K562 (cell line): ENCODE results near the gene EEF2K. TPM values are rescaled to one million over a fixed set of nuclear protein-coding genes. Genes with fewer than 3 reads are reported as not detected.

ENCODE experiments used
- ATAC-seq: fragments of 200-7000 bp; cut with Tn5 transposase; 3 replicates; pipeline ENCODE4 v1.9.1; 2020; ENCODE audit warnings: moderate library complexity
- BruUV-seq: library from RNA; stranded (reverse); fragments of 400-500 nt; replicated peaks from 2 replicates; lab custom pipeline; 2021; lab: Mats Ljungman, UMichigan
- CTCF ChIA-PET: fragments of 300-600 bp; formaldehyde crosslinking; extraction: SDS; loops from one replicate; lab custom pipeline; 2021; ENCODE audit warnings: low intra/inter-chr PET ratio; lab: Yijun Ruan, JAX
- POLR2A ChIA-PET: fragments of 300-600, 350-650 bp; sonication (Branson Sonifier 250); formaldehyde crosslinking; extraction: SDS; loops from one replicate; lab custom pipeline; 2021; ENCODE audit warnings: antibody characterized with exemption, inconsistent platforms; lab: Yijun Ruan, JAX
- DNase-seq, 4 experiments: peaks; one replicate each; pipeline versions ENCODE4 v3.0.0 to v3.0.0-alpha.2; 2011 to 2018; ENCODE audit warnings: low spot score in 3 of 4, mixed read lengths in 3 of 4; ENCODE audit errors: extremely low read depth in 1 of 4
- FAIRE-seq: peaks from 2 replicates; lab custom pipeline; 2011; peaks lifted over from hg19 to GRCh38; lab: Jason Lieb, UNC
- H2AFZ ChIP-seq: 2 replicates; pipeline ENCODE4 v1.6.0; 2011; ENCODE audit warnings: low read depth, low read length, control low read depth, inconsistent platforms
- H3K27ac ChIP-seq: fragments of 200-600 bp; 3 replicates; pipeline ENCODE4 v1.8.0; 2011; ENCODE audit warnings: low read depth, mild to moderate bottlenecking, control low read depth, inconsistent platforms, low read length, moderate library complexity, mixed read lengths; ENCODE audit errors: extremely low read depth
- H3K27me3 ChIP-seq, 2 experiments: fragments of 300-600 bp in 1 of 2; 2 replicates in 1 of 2; 3 replicates in 1 of 2; pipeline versions ENCODE4 v1.6.0 to v1.8.0; 2011; ENCODE audit warnings: inconsistent platforms in 2 of 2, low read length in 2 of 2, mild to moderate bottlenecking in 1 of 2, mixed read lengths in 1 of 2, moderate library complexity in 1 of 2; ENCODE audit not compliant: control insufficient read depth in 2 of 2, insufficient read depth in 2 of 2
- H3K36me3 ChIP-seq: fragments of 300-600 bp; 3 replicates; pipeline ENCODE4 v1.8.0; 2011; ENCODE audit warnings: mild to moderate bottlenecking, low read length, inconsistent platforms; ENCODE audit not compliant: control insufficient read depth, insufficient read depth
- H3K4me1 ChIP-seq, 2 experiments: fragments of 200-600 bp in 1 of 2; replicated peaks in 1 of 2; 2 replicates in 1 of 2; 3 replicates in 1 of 2; pipeline versions ENCODE4 v1.5.1 to v1.8.0; 2011; ENCODE audit warnings: inconsistent platforms in 2 of 2, low read length in 2 of 2, mild to moderate bottlenecking in 1 of 2, mixed read lengths in 1 of 2, moderate library complexity in 1 of 2; ENCODE audit not compliant: control insufficient read depth in 2 of 2, insufficient read depth in 2 of 2
- H3K4me2 ChIP-seq: 2 replicates; pipeline ENCODE4 v1.6.1; 2011; ENCODE audit warnings: low read length, control low read depth, inconsistent platforms, mixed read lengths; ENCODE audit not compliant: insufficient read depth
- H3K4me3 ChIP-seq: fragments of 200-600 bp; sonication (generic), shearing (Covaris generic); 2 replicates; pipeline ENCODE4 v1.5.1; 2016; ENCODE audit warnings: control low read depth, inconsistent platforms
- H3K79me2 ChIP-seq: fragments of 200-600 bp; 3 replicates; pipeline ENCODE4 v1.8.0; 2011; ENCODE audit warnings: low read length, inconsistent platforms; ENCODE audit not compliant: control insufficient read depth, insufficient read depth
- H3K9ac ChIP-seq, 2 experiments: 2 replicates each; pipeline versions ENCODE4 v1.6.0 to v1.6.1; 2011; ENCODE audit warnings: low read depth in 2 of 2, low read length in 2 of 2, control low read depth in 1 of 2, inconsistent platforms in 1 of 2, mild to moderate bottlenecking in 1 of 2, mixed read lengths in 1 of 2; ENCODE audit not compliant: insufficient read depth in 1 of 2
- H3K9me1 ChIP-seq: one replicate; pipeline ENCODE4 v1.6.0; 2011; ENCODE audit warnings: inconsistent platforms, mild to moderate bottlenecking, low read length, moderate library complexity; ENCODE audit not compliant: control insufficient read depth, insufficient read depth
- H3K9me3 ChIP-seq: replicated peaks from 2 replicates; pipeline ENCODE4 v1.5.1; 2011; ENCODE audit warnings: low read depth, low read length, inconsistent platforms; ENCODE audit not compliant: control insufficient read depth, insufficient read depth
- H4K20me1 ChIP-seq: replicated peaks from 2 replicates; pipeline ENCODE4 v1.6.1; 2011; ENCODE audit warnings: low read length, inconsistent platforms, mixed read lengths; ENCODE audit not compliant: control insufficient read depth, insufficient read depth
- CEBPB ChIP-seq: fragments of 450-650 bp; IDR thresholded peaks from 2 replicates; pipeline ENCODE4 v1.6.1; 2016; ENCODE audit warnings: missing genetic modification characterization, missing compliant biosample characterization
- CHD2 ChIP-seq: IDR thresholded peaks from 2 replicates; pipeline ENCODE4 v1.6.1; 2011; ENCODE audit warnings: low read depth, low read length
- GTF2F1 ChIP-seq: IDR thresholded peaks from 2 replicates; pipeline ENCODE4 v1.6.1; 2011; ENCODE audit warnings: low read depth, low read length, improper control_type of control experiment
- HDAC1 ChIP-seq, 2 experiments: fragments of 450-650 bp; IDR thresholded peaks; 2 replicates each; pipeline ENCODE4 v1.6.1; 2016 to 2017; ENCODE audit warnings: inconsistent platforms in 1 of 2, mild to moderate bottlenecking in 1 of 2, moderate library complexity in 1 of 2
- NEUROD1 ChIP-seq: fragments of 150-350 bp; IDR thresholded peaks from 2 replicates; pipeline ENCODE4 v1.6.1; 2014; ENCODE audit warnings: borderline replicate concordance, low read length, low read depth; ENCODE audit not compliant: partially characterized antibody
- SP1 ChIP-seq: sonication (generic); formaldehyde crosslinking; IDR thresholded peaks from 2 replicates; pipeline ENCODE4 v1.8.1; 2022; ENCODE audit warnings: mild to moderate bottlenecking, missing genetic modification reagents
- WGBS: fragments of 100-300 bp; shearing (Covaris generic); methylation state at CpG from one replicate; pipeline ENCODE4 v1.1.6; 2016; ENCODE audit warnings: low coverage, mixed read lengths; ENCODE audit not compliant: insufficient coverage; ENCODE audit errors: missing lambda C conversion rate; 5-methylcytosine and 5-hydroxymethylcytosine counted together
- in situ Hi-C: fragments of 300-500 bp; cut with MboI; formaldehyde crosslinking; loops from 4 replicates; pipeline ENCODE4 v1.15.0; 2018; ENCODE audit warnings: inconsistent platforms, mixed read lengths
- intact Hi-C: fragments of 100-400 bp; cut with micrococcal nuclease; formaldehyde crosslinking; loops from 2 replicates; pipeline ENCODE4 v1.14.2; 2022
- polyA plus RNA-seq, 8 experiments: library from polyadenylated mRNA; depleted of rRNA in 4 of 8; stranded (reverse) in 5 of 8; unstranded in 3 of 8; fragments of >200 nt; fragmentation: Nextera tagmentation in 2 of 8; fragmentation: Illumina TruSeq in 1 of 8; extraction: Ambion mirVana in 2 of 8; extraction: Trizol in 1 of 8; gene quantifications; 2 replicates each; pipeline versions ENCODE4 v1.2.1 to v1.2.3, GENCODE V29; 2011 to 2014; ENCODE audit warnings: inconsistent platforms in 1 of 8, missing spikeins in 1 of 8
- total RNA-seq, 7 experiments: library from RNA; depleted of rRNA in 6 of 7; stranded (reverse); fragments of >200 nt in 6 of 7; fragmentation: Illumina TruSeq in 2 of 7; extraction: Trizol in 2 of 7; gene quantifications; 2 replicates each; pipeline versions ENCODE4 v1.2.1 to v1.2.3, GENCODE V29; 2011 to 2021; ENCODE audit warnings: low replicate concordance in 1 of 7
- TF ChIP-seq, protein P1 (sequence below): fragments of 200-800 bp; sonication (Bioruptor generic); IDR thresholded peaks from 2 replicates; pipeline ENCODE4 v1.6.1; 2017; ENCODE audit warnings: missing genetic modification characterization, missing compliant biosample characterization
- TF ChIP-seq, protein P2 (sequence below): fragments of 200-600 bp; sonication (generic); IDR thresholded peaks from one replicate; pipeline ENCODE4 v1.6.1; 2012; ENCODE audit warnings: mild to moderate bottlenecking, low read depth, low read length, inconsistent platforms

The EEF2K gene
- total and polyA plus RNA-seq, 9 of the 15 experiments (the other 6 are each of a cell fraction or from before 2014, with no cell fraction given) = 3.0 to 35.2 (median 12.2) TPM

GRCh38 chr16:22282254-22282892 is 76.3 kb downstream of the EEF2K start (continued):
- TF ChIP-seq, protein P1, sequence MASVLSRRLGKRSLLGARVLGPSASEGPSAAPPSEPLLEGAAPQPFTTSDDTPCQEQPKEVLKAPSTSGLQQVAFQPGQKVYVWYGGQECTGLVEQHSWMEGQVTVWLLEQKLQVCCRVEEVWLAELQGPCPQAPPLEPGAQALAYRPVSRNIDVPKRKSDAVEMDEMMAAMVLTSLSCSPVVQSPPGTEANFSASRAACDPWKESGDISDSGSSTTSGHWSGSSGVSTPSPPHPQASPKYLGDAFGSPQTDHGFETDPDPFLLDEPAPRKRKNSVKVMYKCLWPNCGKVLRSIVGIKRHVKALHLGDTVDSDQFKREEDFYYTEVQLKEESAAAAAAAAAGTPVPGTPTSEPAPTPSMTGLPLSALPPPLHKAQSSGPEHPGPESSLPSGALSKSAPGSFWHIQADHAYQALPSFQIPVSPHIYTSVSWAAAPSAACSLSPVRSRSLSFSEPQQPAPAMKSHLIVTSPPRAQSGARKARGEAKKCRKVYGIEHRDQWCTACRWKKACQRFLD (CRISPR knock-in tag) = peak; percentile 76; the same call in 1 of the 2 replicates
- TF ChIP-seq SP1 = peak; percentile 77

DNA sequence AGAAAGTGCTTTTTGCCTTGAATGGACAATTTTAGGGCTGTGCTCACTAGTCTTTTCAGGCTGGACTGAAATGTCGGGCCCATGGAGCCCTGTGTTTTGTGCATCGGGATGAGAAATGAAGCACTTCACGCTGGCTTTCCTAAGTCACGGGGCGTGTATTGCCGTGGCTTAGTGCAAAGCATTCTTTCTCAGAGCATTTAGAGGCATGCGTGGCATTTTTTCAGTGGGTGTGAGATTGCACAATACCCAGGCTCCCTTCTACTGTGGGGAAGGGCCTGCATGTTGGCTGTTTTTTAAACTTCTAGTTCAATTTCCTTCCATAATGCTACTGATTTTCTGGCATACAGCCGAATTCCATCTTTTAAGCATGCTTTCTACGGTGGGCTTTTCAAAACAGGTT is 78.6 kb downstream of the EEF2K start:
- no peak for ATAC-seq
- H3K4me1 ChIP-seq = peaks cover 15 to 20% of the 10 kb centered on the region in 2 experiments; a peak in 4 of 5 replicates
- TF ChIP-seq GTF2F1 (no peak), HDAC1 (IDR thresholded peaks at IDR 0.05) (no peak), CEBPB (tag) (peak; percentile 84), CHD2 (no peak), NEUROD1 (no peak)
- TF ChIP-seq, protein P2, sequence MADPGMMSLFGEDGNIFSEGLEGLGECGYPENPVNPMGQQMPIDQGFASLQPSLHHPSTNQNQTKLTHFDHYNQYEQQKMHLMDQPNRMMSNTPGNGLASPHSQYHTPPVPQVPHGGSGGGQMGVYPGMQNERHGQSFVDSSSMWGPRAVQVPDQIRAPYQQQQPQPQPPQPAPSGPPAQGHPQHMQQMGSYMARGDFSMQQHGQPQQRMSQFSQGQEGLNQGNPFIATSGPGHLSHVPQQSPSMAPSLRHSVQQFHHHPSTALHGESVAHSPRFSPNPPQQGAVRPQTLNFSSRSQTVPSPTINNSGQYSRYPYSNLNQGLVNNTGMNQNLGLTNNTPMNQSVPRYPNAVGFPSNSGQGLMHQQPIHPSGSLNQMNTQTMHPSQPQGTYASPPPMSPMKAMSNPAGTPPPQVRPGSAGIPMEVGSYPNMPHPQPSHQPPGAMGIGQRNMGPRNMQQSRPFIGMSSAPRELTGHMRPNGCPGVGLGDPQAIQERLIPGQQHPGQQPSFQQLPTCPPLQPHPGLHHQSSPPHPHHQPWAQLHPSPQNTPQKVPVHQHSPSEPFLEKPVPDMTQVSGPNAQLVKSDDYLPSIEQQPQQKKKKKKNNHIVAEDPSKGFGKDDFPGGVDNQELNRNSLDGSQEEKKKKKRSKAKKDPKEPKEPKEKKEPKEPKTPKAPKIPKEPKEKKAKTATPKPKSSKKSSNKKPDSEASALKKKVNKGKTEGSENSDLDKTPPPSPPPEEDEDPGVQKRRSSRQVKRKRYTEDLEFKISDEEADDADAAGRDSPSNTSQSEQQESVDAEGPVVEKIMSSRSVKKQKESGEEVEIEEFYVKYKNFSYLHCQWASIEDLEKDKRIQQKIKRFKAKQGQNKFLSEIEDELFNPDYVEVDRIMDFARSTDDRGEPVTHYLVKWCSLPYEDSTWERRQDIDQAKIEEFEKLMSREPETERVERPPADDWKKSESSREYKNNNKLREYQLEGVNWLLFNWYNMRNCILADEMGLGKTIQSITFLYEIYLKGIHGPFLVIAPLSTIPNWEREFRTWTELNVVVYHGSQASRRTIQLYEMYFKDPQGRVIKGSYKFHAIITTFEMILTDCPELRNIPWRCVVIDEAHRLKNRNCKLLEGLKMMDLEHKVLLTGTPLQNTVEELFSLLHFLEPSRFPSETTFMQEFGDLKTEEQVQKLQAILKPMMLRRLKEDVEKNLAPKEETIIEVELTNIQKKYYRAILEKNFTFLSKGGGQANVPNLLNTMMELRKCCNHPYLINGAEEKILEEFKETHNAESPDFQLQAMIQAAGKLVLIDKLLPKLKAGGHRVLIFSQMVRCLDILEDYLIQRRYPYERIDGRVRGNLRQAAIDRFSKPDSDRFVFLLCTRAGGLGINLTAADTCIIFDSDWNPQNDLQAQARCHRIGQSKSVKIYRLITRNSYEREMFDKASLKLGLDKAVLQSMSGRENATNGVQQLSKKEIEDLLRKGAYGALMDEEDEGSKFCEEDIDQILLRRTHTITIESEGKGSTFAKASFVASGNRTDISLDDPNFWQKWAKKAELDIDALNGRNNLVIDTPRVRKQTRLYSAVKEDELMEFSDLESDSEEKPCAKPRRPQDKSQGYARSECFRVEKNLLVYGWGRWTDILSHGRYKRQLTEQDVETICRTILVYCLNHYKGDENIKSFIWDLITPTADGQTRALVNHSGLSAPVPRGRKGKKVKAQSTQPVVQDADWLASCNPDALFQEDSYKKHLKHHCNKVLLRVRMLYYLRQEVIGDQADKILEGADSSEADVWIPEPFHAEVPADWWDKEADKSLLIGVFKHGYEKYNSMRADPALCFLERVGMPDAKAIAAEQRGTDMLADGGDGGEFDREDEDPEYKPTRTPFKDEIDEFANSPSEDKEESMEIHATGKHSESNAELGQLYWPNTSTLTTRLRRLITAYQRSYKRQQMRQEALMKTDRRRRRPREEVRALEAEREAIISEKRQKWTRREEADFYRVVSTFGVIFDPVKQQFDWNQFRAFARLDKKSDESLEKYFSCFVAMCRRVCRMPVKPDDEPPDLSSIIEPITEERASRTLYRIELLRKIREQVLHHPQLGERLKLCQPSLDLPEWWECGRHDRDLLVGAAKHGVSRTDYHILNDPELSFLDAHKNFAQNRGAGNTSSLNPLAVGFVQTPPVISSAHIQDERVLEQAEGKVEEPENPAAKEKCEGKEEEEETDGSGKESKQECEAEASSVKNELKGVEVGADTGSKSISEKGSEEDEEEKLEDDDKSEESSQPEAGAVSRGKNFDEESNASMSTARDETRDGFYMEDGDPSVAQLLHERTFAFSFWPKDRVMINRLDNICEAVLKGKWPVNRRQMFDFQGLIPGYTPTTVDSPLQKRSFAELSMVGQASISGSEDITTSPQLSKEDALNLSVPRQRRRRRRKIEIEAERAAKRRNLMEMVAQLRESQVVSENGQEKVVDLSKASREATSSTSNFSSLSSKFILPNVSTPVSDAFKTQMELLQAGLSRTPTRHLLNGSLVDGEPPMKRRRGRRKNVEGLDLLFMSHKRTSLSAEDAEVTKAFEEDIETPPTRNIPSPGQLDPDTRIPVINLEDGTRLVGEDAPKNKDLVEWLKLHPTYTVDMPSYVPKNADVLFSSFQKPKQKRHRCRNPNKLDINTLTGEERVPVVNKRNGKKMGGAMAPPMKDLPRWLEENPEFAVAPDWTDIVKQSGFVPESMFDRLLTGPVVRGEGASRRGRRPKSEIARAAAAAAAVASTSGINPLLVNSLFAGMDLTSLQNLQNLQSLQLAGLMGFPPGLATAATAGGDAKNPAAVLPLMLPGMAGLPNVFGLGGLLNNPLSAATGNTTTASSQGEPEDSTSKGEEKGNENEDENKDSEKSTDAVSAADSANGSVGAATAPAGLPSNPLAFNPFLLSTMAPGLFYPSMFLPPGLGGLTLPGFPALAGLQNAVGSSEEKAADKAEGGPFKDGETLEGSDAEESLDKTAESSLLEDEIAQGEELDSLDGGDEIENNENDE = no peak

More for the DNA sequence above, 78.6 kb downstream of the EEF2K start:
- 89% methylated on average over 9 of the region's 9 CpGs for WGBS
- no peak overlapping the region for H3K4me2 ChIP-seq
- no peaks in the 10 kb centered on the region for H4K20me1 ChIP-seq
- no TSS peak for BruUV-seq
- no peak overlapping the region for H3K27ac ChIP-seq
- H3K9me3 ChIP-seq = no peaks in the 10 kb centered on the region
- ChIA-PET POLR2A (interaction anchor here (1.1 kb wide), 1 partner anchor 15 kb away, joined by 3 read pairs; no protein-coding TSS in a partner anchor), CTCF (no interaction called here)
- in situ Hi-C loops (no loop called here), intact Hi-C loops (no loop called here)
- no peak overlapping the region for H2AFZ ChIP-seq
- no peak overlapping the region for H3K9ac ChIP-seq
- H3K27me3 ChIP-seq = no peaks in the 10 kb centered on the region
- FAIRE-seq (no peak), DNase-seq (no peak)
- peaks cover 56% of the 10 kb centered on the region for H3K36me3 ChIP-seq
- H3K79me2 ChIP-seq = no peaks in the 10 kb centered on the region
- H3K4me3 ChIP-seq = no peak overlapping the region
- no peaks in the 10 kb centered on the region for H3K9me1 ChIP-seq
